Measurements from ENCODE around the gene CFAP53.
A peak's percentile ranks its signal among the peaks of the same experiment; 100 is the strongest.

CFAP53 gene

GRCh38 chr18:50287441-50288347, 21.4 kb upstream of the CFAP53 start, which contains the start of gene CXXC1:
Gene CXXC1, minus strand, starts transcription at chr18:50287692. Its CDS starts 103 bp downstream, at chr18:50287589.
- peaks cover 3 to 17% (median 11%) of the 10 kb centered on the region in 5 donors for H3K4me1 ChIP-seq (ENCODE audit: control insufficient read depth in 5 of 5, insufficient read depth in 5 of 5, low read length in 5 of 5)
- peak within 1 kb of the TSS; percentile 80 for H3K27ac ChIP-seq (ENCODE audit: low read depth, low read length)
- peaks cover 0 to 34% (median 31%) of the 10 kb centered on the region in 5 donors for H3K36me3 ChIP-seq (ENCODE audit: control insufficient read depth in 5 of 5, insufficient read depth in 5 of 5, low read length in 5 of 5)
- H3K27me3 ChIP-seq (ENCODE audit: control insufficient read depth in 5 of 5, insufficient read depth in 4 of 5, low read length in 5 of 5): no peaks in the 10 kb centered on the region
- peak within 1 kb of the TSS; percentile 73 to 99 (median 92) for H3K4me3 ChIP-seq (ENCODE audit: low read depth in 1 of 5, low read length in 5 of 5)
- H3K9ac ChIP-seq (ENCODE audit: low read length in 5 of 5): peak within 1 kb of the TSS; percentile 73 to 89 (median 83)
- no peaks in the 10 kb centered on the region for H3K9me3 ChIP-seq (ENCODE audit: control insufficient read depth in 5 of 5, low read length in 5 of 5)

DNA sequence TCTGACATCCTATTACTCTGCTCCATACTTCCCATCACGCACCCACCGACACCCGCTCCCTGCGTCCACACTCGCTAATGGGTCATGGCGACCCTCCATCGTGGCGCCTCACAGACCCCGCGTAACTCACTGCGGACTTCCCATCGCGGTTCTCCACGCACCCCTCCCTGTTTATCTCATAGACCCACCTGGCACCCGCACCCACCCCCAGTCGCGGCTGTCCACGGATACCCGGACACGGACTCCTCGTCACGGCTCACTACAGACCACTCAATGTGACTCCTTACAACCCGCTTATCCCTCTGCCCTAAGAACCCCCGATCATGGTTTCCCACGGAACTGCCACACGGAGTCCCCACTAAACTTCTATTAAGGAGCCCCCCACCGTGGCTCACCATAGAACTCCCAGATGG, 20.7 kb upstream of the CFAP53 start:
- H3K4me1 ChIP-seq (ENCODE audit: control insufficient read depth in 5 of 5, insufficient read depth in 5 of 5, low read length in 5 of 5): peaks cover 3 to 23% (median 16%) of the 10 kb centered on the region in 5 donors
- H3K9ac ChIP-seq (ENCODE audit: low read length in 5 of 5): peak overlapping the region; percentile 48 to 89 (median 83)
- peak overlapping the region; percentile 80 for H3K27ac ChIP-seq (ENCODE audit: low read depth, low read length)
- no peaks in the 10 kb centered on the region for H3K27me3 ChIP-seq (ENCODE audit: control insufficient read depth in 5 of 5, insufficient read depth in 4 of 5, low read length in 5 of 5)
- peak overlapping the region; percentile 73 to 99 (median 92) for H3K4me3 ChIP-seq (ENCODE audit: low read depth in 1 of 5, low read length in 5 of 5)
- H3K9me3 ChIP-seq (ENCODE audit: control insufficient read depth in 5 of 5, low read length in 5 of 5): no peaks in the 10 kb centered on the region
- H3K36me3 ChIP-seq (ENCODE audit: control insufficient read depth in 5 of 5, insufficient read depth in 5 of 5, low read length in 5 of 5): peaks cover 0 to 38% (median 35%) of the 10 kb centered on the region in 5 donors

DNA sequence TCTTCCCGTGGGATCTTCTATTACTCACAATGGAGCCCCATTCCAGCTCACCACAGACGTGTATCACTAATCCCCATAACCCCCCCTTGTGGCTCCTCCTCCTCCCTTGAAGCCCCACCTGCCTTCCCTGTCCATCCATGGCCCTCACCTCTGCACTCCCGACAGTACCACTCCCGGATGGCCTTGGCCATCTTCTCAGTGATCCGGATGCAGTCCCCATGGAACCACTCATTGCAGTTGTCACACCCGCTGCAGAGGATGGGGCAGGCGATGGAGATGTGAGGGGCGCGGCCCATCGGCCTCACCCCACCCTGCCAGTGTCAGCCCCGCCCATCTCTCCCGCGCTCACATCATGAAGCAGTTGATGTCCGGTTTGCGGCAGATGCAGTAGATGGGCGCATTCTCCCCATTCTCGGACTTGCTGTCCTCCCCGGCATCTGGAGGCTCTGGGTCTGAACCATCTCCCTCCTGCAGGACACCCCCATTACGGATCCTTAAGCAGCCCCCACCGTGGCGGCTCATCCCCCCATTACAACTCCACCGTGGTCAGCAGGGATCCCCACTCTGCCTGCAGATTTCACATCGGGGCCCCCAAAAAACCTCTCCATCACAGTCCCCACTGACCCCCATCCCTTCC, 20.2 kb upstream of the CFAP53 start:
- H3K36me3 ChIP-seq (ENCODE audit: control insufficient read depth in 5 of 5, insufficient read depth in 5 of 5, low read length in 5 of 5): peaks cover 0 to 38% (median 35%) of the 10 kb centered on the region in 5 donors
- H3K4me1 ChIP-seq (ENCODE audit: control insufficient read depth in 5 of 5, insufficient read depth in 5 of 5, low read length in 5 of 5): peaks cover 3 to 28% (median 19%) of the 10 kb centered on the region in 5 donors
- peak overlapping the region in 4 of 5 donors; percentile 79 to 89 (median 85) for H3K9ac ChIP-seq (ENCODE audit: low read length in 5 of 5)
- H3K4me3 ChIP-seq (ENCODE audit: low read depth in 1 of 5, low read length in 5 of 5): peak overlapping the region; percentile 73 to 99 (median 92)
- H3K9me3 ChIP-seq (ENCODE audit: control insufficient read depth in 5 of 5, low read length in 5 of 5): no peaks in the 10 kb centered on the region
- peak overlapping the region; percentile 80 for H3K27ac ChIP-seq (ENCODE audit: low read depth, low read length)
- no peaks in the 10 kb centered on the region for H3K27me3 ChIP-seq (ENCODE audit: control insufficient read depth in 5 of 5, insufficient read depth in 4 of 5, low read length in 5 of 5)

DNA sequence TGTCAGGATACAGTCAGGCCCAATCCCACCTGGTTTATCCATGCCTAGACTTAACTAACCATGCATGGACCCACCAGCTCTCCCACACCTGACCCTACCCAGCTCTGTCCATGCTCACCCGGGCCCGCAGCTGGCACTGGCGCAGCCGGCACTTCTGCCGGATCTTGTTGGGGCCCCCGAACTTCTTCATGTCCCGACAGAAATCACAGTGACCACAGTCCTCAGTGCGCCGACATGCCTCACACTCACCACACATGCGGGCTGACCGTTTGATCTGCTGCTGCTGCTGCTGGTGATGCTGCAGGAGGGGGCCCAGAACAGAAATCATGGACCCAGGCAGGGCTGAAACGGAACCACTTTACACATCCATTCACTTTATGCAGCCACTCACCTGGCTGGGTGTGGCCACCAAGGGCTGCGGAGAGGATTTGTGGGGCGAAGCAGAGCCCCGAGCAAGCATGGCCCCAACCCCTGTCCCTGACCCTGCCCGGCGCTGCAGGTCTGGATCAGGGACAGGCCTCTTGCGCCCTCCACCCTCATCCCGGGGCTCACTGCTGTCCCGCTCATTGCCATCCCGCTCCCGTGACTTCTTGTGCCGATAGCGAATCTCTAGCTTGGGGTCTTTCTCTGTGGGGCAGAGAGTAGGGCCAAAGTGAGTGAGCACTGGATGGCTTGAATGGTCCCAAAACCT, 19.5 kb upstream of the CFAP53 start:
- no peak overlapping the region for H3K4me3 ChIP-seq (ENCODE audit: low read depth in 1 of 5, low read length in 5 of 5)

DNA sequence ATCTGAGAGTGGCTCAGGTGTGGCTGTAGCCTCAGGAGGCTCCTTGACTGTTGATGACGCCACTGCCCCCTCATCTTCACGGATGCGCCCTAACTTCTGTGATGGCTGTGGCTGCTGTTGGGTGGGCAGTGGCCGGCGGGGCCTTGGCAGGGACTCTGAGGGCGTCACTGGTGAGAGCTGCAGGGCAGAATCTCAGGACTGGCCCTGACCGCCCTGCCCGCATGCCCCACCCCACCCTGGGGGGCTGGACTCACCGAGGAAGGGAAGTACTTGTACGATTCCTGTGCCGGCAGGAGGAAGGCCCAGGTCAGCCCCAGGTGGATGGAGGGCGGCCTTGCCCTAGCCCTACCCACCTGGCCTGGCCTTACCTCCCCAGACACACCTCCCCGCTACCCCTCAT, 18.8 kb upstream of the CFAP53 start:
- Histone ChIP-seq H3K36me3 (ENCODE audit: control insufficient read depth in 5 of 5, insufficient read depth in 5 of 5, low read length in 5 of 5) (peaks cover 0 to 38% (median 35%) of the 10 kb centered on the region in 5 donors), H3K9me3 (ENCODE audit: control insufficient read depth in 5 of 5, low read length in 5 of 5) (no peaks in the 10 kb centered on the region), H3K4me1 (ENCODE audit: control insufficient read depth in 5 of 5, insufficient read depth in 5 of 5, low read length in 5 of 5) (peaks cover 8 to 40% (median 30%) of the 10 kb centered on the region in 5 donors), H3K27ac (ENCODE audit: low read depth, low read length) (no peak overlapping the region), H3K9ac (ENCODE audit: low read length in 5 of 5) (no peak overlapping the region), H3K4me3 (ENCODE audit: low read depth in 1 of 5, low read length in 5 of 5) (no peak overlapping the region), H3K27me3 (ENCODE audit: control insufficient read depth in 5 of 5, insufficient read depth in 4 of 5, low read length in 5 of 5) (no peaks in the 10 kb centered on the region)

More for the DNA sequence above, 19.5 kb upstream of the CFAP53 start:
- H3K36me3 ChIP-seq (ENCODE audit: control insufficient read depth in 5 of 5, insufficient read depth in 5 of 5, low read length in 5 of 5): peaks cover 0 to 38% (median 35%) of the 10 kb centered on the region in 5 donors
- no peaks in the 10 kb centered on the region for H3K9me3 ChIP-seq (ENCODE audit: control insufficient read depth in 5 of 5, low read length in 5 of 5)
- H3K9ac ChIP-seq (ENCODE audit: low read length in 5 of 5): no peak overlapping the region
- peaks cover 3 to 33% (median 22%) of the 10 kb centered on the region in 5 donors for H3K4me1 ChIP-seq (ENCODE audit: control insufficient read depth in 5 of 5, insufficient read depth in 5 of 5, low read length in 5 of 5)
- no peak overlapping the region for H3K27ac ChIP-seq (ENCODE audit: low read depth, low read length)
- H3K27me3 ChIP-seq (ENCODE audit: control insufficient read depth in 5 of 5, insufficient read depth in 4 of 5, low read length in 5 of 5): no peaks in the 10 kb centered on the region

- H3K9ac ChIP-seq (ENCODE audit: low read length in 5 of 5): no peak overlapping the region
- peaks cover 0 to 40% (median 35%) of the 10 kb centered on the region in 5 donors for H3K36me3 ChIP-seq (ENCODE audit: control insufficient read depth in 5 of 5, insufficient read depth in 5 of 5, low read length in 5 of 5)
- no peak overlapping the region for H3K27ac ChIP-seq (ENCODE audit: low read depth, low read length)
- no peak overlapping the region for H3K4me3 ChIP-seq (ENCODE audit: low read depth in 1 of 5, low read length in 5 of 5)
- no peaks in the 10 kb centered on the region for H3K27me3 ChIP-seq (ENCODE audit: control insufficient read depth in 5 of 5, insufficient read depth in 4 of 5, low read length in 5 of 5)
- no peaks in the 10 kb centered on the region for H3K9me3 ChIP-seq (ENCODE audit: control insufficient read depth in 5 of 5, low read length in 5 of 5)
- H3K4me1 ChIP-seq (ENCODE audit: control insufficient read depth in 5 of 5, insufficient read depth in 5 of 5, low read length in 5 of 5): peaks cover 8 to 47% (median 36%) of the 10 kb centered on the region in 5 donors
These were observed 18.1 kb upstream of the CFAP53 start for GRCh38 chr18:50284255-50284885.

DNA sequence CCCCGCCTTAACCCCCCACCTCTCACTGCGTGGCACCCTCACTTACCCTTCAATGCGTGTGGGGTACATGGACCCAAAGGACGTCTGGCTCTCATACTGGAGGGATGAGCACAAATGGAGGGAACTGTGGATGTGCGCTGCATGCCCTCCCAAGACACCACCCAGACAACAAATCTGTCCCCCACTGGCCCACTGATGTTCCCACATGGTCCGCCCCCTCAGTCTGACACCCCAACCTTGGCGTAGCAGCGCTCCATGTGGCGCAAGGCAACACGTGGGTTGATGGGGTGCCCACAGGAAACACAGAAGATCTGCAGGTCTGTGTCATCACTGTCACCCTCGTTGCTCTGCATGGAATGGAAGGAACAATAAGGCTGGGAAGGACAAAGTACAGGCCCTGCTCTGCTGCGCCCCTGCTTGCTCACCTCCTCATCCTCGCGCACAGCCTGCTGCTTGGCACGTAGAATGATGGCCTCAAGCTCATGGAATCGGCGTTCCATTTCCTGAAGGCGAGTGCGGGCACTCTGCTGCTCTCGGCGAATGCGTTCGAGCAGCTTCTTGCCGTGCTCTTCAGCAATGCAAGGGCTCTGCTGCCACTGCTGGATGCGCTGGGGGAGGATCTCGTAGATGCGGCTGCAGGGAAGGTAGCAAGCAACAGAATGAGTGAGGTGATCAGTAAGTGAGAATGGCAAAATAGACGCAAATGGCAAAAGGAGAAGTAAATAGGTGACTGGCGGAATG, 17.3 kb upstream of the CFAP53 start:
- Histone ChIP-seq H3K4me1 (ENCODE audit: control insufficient read depth in 5 of 5, insufficient read depth in 5 of 5, low read length in 5 of 5) (peaks cover 8 to 47% (median 38%) of the 10 kb centered on the region in 5 donors), H3K27ac (ENCODE audit: low read depth, low read length) (no peak overlapping the region)

DNA sequence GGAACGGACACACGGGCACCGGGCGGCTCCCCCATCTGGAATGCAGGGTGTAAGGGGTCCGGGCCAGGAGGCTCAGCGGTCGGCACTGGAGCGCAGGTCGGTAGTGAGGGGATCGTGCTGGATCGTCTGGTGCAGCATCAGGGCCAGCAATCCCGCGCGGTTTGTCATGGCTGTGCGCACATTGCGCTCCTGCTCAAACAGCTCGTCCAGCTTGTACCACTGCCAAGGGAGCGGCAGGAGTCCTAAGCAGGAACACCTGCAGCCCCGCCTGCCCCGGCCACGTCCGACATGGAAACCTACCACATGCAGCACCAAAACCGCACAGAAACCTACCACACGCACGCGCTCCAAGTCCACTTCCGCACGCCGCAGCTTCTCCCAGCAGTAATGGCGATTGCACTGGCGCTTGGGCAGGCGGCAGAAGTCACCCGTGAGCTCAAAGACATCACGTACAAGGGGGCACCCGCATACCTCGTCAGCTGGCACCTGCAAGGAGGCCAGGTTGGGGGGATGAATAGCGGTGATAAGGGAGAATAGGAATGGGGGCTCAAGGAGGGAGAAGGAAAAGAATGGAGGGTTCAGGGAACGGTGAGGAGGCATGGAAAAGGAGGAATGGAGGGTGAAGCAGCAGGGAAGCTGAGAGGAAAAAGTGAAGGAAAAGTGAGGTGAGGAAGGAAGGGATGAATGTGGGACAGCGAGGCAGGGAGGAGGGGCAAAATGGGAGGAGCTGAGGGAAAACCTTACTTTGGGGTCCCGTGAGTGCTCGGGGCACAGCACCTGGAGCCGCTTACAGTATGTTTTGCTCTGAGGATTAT, 16.4 kb upstream of the CFAP53 start:
- H3K27ac ChIP-seq (ENCODE audit: low read depth, low read length): no peak overlapping the region
- no peaks in the 10 kb centered on the region for H3K27me3 ChIP-seq (ENCODE audit: control insufficient read depth in 5 of 5, insufficient read depth in 4 of 5, low read length in 5 of 5)
- H3K4me1 ChIP-seq (ENCODE audit: control insufficient read depth in 5 of 5, insufficient read depth in 5 of 5, low read length in 5 of 5): peaks cover 8 to 47% (median 38%) of the 10 kb centered on the region in 5 donors
- no peaks in the 10 kb centered on the region for H3K9me3 ChIP-seq (ENCODE audit: control insufficient read depth in 5 of 5, low read length in 5 of 5)
- peak overlapping the region in 2 of 5 donors; percentile 11 to 100 for H3K4me3 ChIP-seq (ENCODE audit: low read depth in 1 of 5, low read length in 5 of 5)
- H3K9ac ChIP-seq (ENCODE audit: low read length in 5 of 5): no peak overlapping the region
- peaks cover 4 to 53% (median 42%) of the 10 kb centered on the region in 5 donors for H3K36me3 ChIP-seq (ENCODE audit: control insufficient read depth in 5 of 5, insufficient read depth in 5 of 5, low read length in 5 of 5)

More for the DNA sequence above, 17.3 kb upstream of the CFAP53 start:
- Histone ChIP-seq H3K36me3 (ENCODE audit: control insufficient read depth in 5 of 5, insufficient read depth in 5 of 5, low read length in 5 of 5) (peaks cover 0 to 47% (median 38%) of the 10 kb centered on the region in 5 donors), H3K27me3 (ENCODE audit: control insufficient read depth in 5 of 5, insufficient read depth in 4 of 5, low read length in 5 of 5) (no peaks in the 10 kb centered on the region), H3K9ac (ENCODE audit: low read length in 5 of 5) (no peak overlapping the region), H3K4me3 (ENCODE audit: low read depth in 1 of 5, low read length in 5 of 5) (no peak overlapping the region), H3K9me3 (ENCODE audit: control insufficient read depth in 5 of 5, low read length in 5 of 5) (no peaks in the 10 kb centered on the region)
